GM12891 (cell line): ENCODE measurements around the gene UNC5C.

ENCODE experiments used
- DNase-seq: peaks from one replicate; pipeline ENCODE4 v3.0.0; 2011; ENCODE audit warnings: low spot score; ENCODE audit not compliant: insufficient read length
- FAIRE-seq: peaks from 2 replicates; lab custom pipeline; 2011; peaks lifted over from hg19 to GRCh38; lab: Jason Lieb, UNC
- PAX5 ChIP-seq: IDR thresholded peaks from 2 replicates; pipeline ENCODE4 v1.6.1; 2011; ENCODE audit warnings: low read length, moderate library complexity, mild to moderate bottlenecking; ENCODE audit not compliant: insufficient read depth, severe bottlenecking
- POLR2A ChIP-seq: IDR thresholded peaks from 2 replicates; pipeline ENCODE4 v1.6.1; 2011; ENCODE audit warnings: low read depth, low read length, control low read depth
- POLR2AphosphoS5 ChIP-seq: IDR thresholded peaks from 2 replicates; pipeline ENCODE4 v1.6.1; 2011; ENCODE audit warnings: low read depth, low read length, control low read depth
- POU2F2 ChIP-seq: IDR thresholded peaks from 2 replicates; pipeline ENCODE4 v1.6.1; 2011; ENCODE audit warnings: low read depth, mild to moderate bottlenecking, control low read depth, low read length, moderate library complexity
- SPI1 ChIP-seq: IDR thresholded peaks from 2 replicates; pipeline ENCODE4 v1.6.1; 2011; ENCODE audit warnings: low read depth, low read length, control low read depth
- TAF1 ChIP-seq: IDR thresholded peaks from 2 replicates; pipeline ENCODE4 v1.6.1; 2011; ENCODE audit warnings: low read depth, low read length, control low read depth

The UNC5C gene

GRCh38 chr4:95162867-95163266, 385.9 kb downstream of the UNC5C start:
- FAIRE-seq: no peak
- no peak for TF ChIP-seq TAF1
- no peak for TF ChIP-seq POLR2AphosphoS5
- no peak for TF ChIP-seq POLR2A
- TF ChIP-seq SPI1: no peak
- DNase-seq: no peak

DNA sequence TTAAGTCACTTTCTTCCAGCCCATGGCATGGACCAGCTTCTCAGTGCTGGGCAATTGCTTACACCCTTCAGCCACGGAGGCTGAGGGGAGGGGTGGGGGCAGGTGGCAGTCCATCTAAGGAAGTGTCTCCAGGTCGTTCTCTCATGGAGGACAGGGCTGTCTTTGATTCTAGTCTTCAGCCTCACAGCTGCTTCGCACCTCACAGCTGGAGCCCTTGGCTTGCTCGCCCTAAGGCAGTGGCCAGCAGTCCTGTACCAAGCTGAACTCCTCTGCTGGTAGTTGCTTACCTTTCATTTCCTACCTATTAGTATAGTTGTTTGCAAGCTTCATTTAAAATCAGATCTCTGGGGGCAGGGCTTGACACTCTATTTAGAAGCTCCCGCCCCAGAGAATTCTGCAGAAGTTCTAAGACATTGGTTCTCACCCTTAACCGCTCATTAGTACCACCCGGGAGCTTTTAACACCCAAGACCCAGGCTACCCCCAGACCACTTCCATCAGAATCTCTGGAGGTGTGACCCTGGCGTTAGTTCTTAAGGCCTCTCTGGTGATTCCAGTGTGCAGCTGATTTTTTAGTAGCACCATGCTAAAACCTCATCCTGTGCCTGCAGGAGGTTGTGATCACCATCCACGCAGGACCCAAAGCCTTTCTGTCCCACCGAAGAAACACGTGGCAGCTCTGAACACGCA, 386.8 kb downstream of the UNC5C start:
- TF ChIP-seq PAX5 (no peak), POU2F2 (no peak), TAF1 (no peak), SPI1 (no peak), POLR2A (no peak), POLR2AphosphoS5 (no peak)
- no peak for DNase-seq
- no peak for FAIRE-seq

DNA sequence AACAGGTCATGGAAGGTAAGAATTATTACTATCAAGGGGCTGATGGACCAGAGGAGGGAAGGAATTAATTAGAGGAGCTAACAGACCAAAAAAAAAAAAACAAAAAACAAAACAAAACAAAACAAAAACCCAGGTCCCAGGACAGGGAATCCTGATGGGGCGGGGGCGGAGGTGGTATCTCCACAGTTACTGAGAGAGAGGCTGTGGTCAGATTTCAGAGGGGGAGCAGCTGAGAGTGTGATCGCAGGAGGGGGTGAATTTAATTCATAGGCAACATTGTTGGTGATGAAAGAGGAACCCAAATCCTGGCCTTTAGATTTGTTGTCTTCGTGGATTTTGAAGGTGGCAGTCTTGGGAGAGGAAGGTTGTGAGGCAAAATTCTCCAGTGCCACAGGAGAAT, 389.4 kb downstream of the UNC5C start:
- DNase-seq: no peak
- no peak for FAIRE-seq
- TF ChIP-seq SPI1: no peak
- no peak for TF ChIP-seq POLR2A
- no peak for TF ChIP-seq TAF1
- no peak for TF ChIP-seq PAX5
- no peak for TF ChIP-seq POU2F2
- TF ChIP-seq POLR2AphosphoS5: no peak

GRCh38 chr4:95158626-95159025, 390.1 kb downstream of the UNC5C start:
- FAIRE-seq (no peak), DNase-seq (no peak)
- TF ChIP-seq TAF1 (no peak), POLR2A (no peak), POLR2AphosphoS5 (no peak), SPI1 (no peak), POU2F2 (no peak), PAX5 (no peak)

DNA sequence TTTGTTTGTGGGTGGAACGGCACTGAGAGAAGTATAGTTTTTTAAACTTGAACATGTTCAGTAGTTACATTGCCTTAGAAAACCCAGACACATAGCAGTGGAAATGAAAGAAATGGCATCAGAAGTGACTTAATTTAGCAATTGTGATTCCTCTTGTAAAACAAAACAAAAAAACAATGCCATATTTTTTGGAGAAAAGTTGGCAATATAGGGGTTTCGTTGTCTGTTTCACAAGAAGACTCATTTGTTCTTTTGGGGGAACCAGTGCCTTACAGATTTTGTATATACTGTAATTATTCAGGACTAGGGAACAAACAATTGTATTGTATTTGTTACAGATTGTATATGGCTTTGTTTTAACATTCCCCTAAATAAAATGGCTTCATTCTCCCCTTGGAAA, 390.7 kb downstream of the UNC5C start:
- no peak for DNase-seq
- FAIRE-seq: no peak
- TF ChIP-seq SPI1 (no peak), POU2F2 (no peak), PAX5 (no peak), POLR2AphosphoS5 (no peak), POLR2A (no peak), TAF1 (no peak)

- FAIRE-seq: no peak
- no peak for DNase-seq
- TF ChIP-seq POLR2A: no peak
- no peak for TF ChIP-seq POU2F2
- TF ChIP-seq SPI1: no peak
- TF ChIP-seq PAX5: no peak
- TF ChIP-seq TAF1: no peak
- TF ChIP-seq POLR2AphosphoS5: no peak
These were observed 391.2 kb downstream of the UNC5C start for GRCh38 chr4:95157596-95157995.

DNA sequence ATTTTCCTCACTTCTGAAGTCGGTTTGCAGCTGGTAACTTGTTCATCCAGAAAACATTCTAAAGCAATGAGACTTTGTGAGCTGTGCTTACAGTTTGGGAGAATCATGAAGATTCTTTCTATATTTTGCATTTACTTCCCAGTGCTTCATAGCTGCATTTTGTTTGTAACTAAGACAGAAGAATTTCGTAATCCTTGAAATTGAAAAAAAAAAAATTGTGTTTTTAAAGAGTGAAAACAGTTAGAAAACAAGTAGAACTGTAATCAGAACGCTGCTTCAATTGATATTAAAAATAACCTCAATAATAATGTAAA, 392.4 kb downstream of the UNC5C start:
- DNase-seq: no peak
- no peak for FAIRE-seq
- no peak for TF ChIP-seq POLR2AphosphoS5
- TF ChIP-seq POU2F2: no peak
- no peak for TF ChIP-seq POLR2A
- TF ChIP-seq SPI1: no peak
- TF ChIP-seq TAF1: no peak
- TF ChIP-seq PAX5: no peak

DNA sequence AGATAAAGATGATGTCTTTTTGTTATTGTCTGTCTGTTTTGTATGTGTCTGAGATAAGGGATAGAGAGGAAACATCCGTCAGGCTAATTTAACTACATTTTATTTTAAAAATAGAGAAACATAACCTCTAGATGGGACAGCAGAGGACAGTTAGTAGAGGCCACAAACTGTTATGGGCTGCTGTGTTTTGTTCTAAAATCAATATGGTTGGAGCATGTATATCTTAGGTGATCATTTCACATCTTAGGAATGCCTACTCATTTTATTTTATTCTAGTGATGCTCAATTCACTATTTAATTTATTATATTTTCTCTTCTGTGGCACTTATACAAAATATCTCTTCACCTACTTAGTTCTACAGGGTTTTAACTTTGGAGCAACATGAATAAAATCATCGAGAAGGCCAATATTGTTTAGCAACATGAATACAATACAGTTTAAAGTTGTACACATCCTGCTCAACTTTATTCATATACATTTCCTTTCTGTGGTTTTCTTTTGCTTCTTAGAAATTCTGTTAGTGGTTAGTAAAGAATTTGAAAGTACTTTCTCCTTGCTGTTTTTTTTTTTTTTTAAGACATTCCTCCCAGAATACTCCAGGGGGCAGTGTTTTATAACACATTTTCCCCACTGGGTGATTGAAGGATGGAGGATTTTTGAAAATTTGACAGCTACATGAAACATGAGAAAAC, 392.9 kb downstream of the UNC5C start:
- TF ChIP-seq POU2F2: no peak
- no peak for DNase-seq
- no peak for FAIRE-seq

DNA sequence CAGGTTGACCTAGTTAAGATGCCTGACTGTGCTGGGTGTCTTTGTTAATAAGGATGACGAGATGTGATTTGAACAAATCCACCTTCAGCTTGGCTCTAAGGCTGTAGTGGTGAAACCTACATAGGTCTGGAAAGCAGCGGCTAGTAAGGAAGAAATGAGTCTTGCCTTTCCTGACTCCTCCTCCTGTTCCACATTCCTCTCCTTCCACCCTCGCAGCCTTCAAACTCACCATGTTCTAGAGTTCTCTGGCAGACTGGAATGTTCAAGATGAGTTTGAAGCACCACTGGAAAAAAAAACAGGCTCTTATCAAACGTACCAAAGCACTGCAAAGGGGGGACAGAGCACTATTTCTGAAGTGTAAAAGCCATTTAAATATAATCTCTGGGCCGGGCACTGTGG, 395.6 kb downstream of the UNC5C start:
- TF ChIP-seq POU2F2: no peak
- TF ChIP-seq SPI1: no peak
- TF ChIP-seq POLR2AphosphoS5: no peak
- no peak for TF ChIP-seq PAX5
- TF ChIP-seq TAF1: no peak
- TF ChIP-seq POLR2A: no peak
- no peak for FAIRE-seq
- no peak for DNase-seq

GRCh38 chr4:95151255-95151654, 397.5 kb downstream of the UNC5C start:
- TF ChIP-seq TAF1 (no peak), PAX5 (no peak), POLR2A (no peak), SPI1 (no peak), POLR2AphosphoS5 (no peak), POU2F2 (no peak)
- no peak for FAIRE-seq
- DNase-seq: no peak
